Right atrium auricular region (tissue), 2 donors: ENCODE results near the gene CAMTA2. TPM values are rescaled to one million over a fixed set of nuclear protein-coding genes. Genes with fewer than 3 reads are reported as not detected.

Experiments
- DNase-seq: peaks from one replicate; pipeline ENCODE4 v3.0.0-alpha.2; 2019; ENCODE audit warnings: low spot score
- H3K27ac ChIP-seq, 2 donors: fragments of 200-600 bp; sonication (generic); 1 replicate in 1 of 2; 2 replicates in 1 of 2; pipeline ENCODE4 v1.5.1; 2016 to 2019
- H3K27me3 ChIP-seq, 2 donors: fragments of 200-600 bp; sonication (generic); one replicate each; pipeline versions ENCODE4 v1.5.1 to v1.6.0; 2017 to 2019
- H3K36me3 ChIP-seq: fragments of 200-600 bp; sonication (generic); one replicate; pipeline ENCODE4 v1.5.1; 2016
- H3K4me1 ChIP-seq, 2 donors: fragments of 200-600 bp; sonication (generic); one replicate each; pipeline versions ENCODE4 v1.5.1 to v1.6.0; 2017 to 2019
- H3K4me3 ChIP-seq, 2 donors: fragments of 200-600 bp; sonication (generic); 1 replicate in 1 of 2; 2 replicates in 1 of 2; pipeline ENCODE4 v1.5.1; 2017 to 2019; ENCODE audit warnings: mild to moderate bottlenecking in 1 of 2, moderate library complexity in 1 of 2
- H3K9me3 ChIP-seq, 2 donors: fragments of 200-600 bp; sonication (generic); one replicate each; pipeline ENCODE4 v1.5.1; 2019
- total RNA-seq, 2 donors: library from RNA; depleted of rRNA; stranded (reverse); fragments of >200 nt; gene quantifications; one replicate each; pipeline ENCODE4 v1.1.0, GENCODE V29; 2016
- TF ChIP-seq, protein P1 (sequence below), 2 donors: fragments of 200-600 bp; sonication (generic); IDR thresholded peaks; one replicate each; pipeline ENCODE4 v1.5.1; 2019; ENCODE audit warnings: antibody characterized with exemption in 2 of 2

CAMTA2 gene
- total RNA-seq, 2 donors from 2014 or later, result 20.3 to 24.7 TPM

DNA sequence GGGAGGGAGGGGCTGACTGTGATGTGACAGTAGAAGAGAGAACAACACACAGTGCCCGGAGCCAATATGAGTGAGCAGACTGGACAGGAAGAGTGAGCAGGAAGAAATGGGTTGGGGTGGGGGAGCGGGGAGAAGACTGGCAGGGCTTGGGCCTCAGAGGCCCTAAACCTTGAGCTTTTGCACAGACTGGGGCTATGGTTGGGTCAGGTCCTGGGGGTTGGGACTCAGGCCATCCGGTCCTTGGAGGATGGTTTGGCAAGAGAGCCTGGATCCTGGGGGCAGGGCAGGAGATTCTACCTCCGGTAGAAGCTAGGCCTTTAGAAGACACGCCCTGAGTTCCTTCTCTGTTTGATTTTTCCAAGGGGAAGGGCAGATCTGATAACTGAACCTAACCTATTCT lies 1.1 kb downstream of the CAMTA2 start:
- peaks cover 15% of the 10 kb centered on the region for H3K36me3 ChIP-seq
- peak overlapping the region; percentile 91 for H3K4me3 ChIP-seq
- TF ChIP-seq, protein P1, sequence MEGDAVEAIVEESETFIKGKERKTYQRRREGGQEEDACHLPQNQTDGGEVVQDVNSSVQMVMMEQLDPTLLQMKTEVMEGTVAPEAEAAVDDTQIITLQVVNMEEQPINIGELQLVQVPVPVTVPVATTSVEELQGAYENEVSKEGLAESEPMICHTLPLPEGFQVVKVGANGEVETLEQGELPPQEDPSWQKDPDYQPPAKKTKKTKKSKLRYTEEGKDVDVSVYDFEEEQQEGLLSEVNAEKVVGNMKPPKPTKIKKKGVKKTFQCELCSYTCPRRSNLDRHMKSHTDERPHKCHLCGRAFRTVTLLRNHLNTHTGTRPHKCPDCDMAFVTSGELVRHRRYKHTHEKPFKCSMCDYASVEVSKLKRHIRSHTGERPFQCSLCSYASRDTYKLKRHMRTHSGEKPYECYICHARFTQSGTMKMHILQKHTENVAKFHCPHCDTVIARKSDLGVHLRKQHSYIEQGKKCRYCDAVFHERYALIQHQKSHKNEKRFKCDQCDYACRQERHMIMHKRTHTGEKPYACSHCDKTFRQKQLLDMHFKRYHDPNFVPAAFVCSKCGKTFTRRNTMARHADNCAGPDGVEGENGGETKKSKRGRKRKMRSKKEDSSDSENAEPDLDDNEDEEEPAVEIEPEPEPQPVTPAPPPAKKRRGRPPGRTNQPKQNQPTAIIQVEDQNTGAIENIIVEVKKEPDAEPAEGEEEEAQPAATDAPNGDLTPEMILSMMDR (IDR thresholded peaks at IDR 0.05), result no peak
- no peaks in the 10 kb centered on the region for H3K9me3 ChIP-seq
- peak overlapping the region; percentile 96 to 97 for H3K27ac ChIP-seq
- no peaks in the 10 kb centered on the region for H3K27me3 ChIP-seq
- no peak for DNase-seq
- H3K4me1 ChIP-seq, result peaks cover 0 to 30% of the 10 kb centered on the region in 2 donors

- Histone ChIP-seq H3K36me3 (peaks cover 53% of the 10 kb centered on the region), H3K9me3 (no peaks in the 10 kb centered on the region), H3K4me3 (no peak overlapping the region), H3K27me3 (no peaks in the 10 kb centered on the region), H3K27ac (no peak overlapping the region), H3K4me1 (peaks cover 0 to 21% of the 10 kb centered on the region in 2 donors)
- DNase-seq, result no peak
- TF ChIP-seq, protein P1 (IDR thresholded peaks at IDR 0.05), result no peak
Observed at GRCh38 chr17:4982305-4982704, 5.2 kb downstream of the CAMTA2 start.

- H3K27me3 ChIP-seq, result no peaks in the 10 kb centered on the region
- no peaks in the 10 kb centered on the region for H3K9me3 ChIP-seq
- peaks cover 68% of the 10 kb centered on the region for H3K36me3 ChIP-seq
- H3K4me1 ChIP-seq, result peaks cover 0 to 7% of the 10 kb centered on the region in 2 donors
- H3K4me3 ChIP-seq, result no peak overlapping the region
- no peak overlapping the region for H3K27ac ChIP-seq
- no peak for DNase-seq
- TF ChIP-seq, protein P1 (IDR thresholded peaks at IDR 0.05), result peak; percentile 62 to 82
Observed at GRCh38 chr17:4980644-4981216, 6.7 kb downstream of the CAMTA2 start.

DNA sequence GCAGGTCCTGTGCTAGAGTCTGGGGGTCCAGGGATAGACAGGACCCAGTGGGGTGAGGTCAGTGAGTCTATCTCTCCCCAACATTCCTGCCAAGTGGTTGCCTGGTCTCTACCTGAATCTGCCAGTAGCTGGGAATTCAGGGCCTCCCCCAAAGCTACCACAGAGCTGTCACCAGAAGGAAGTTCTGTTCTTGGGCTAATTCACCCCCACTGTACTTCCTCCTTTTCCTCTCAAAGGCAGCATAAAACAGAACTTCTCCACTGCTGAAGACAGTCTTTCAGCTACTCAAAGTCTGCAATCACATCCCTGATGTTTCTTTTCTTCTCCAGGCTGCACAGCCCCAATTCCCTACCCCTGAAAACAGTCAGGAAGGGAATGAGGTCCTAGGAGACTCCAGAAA lies 8.7 kb downstream of the CAMTA2 start:
- H3K9me3 ChIP-seq, result no peaks in the 10 kb centered on the region
- TF ChIP-seq, protein P1 (IDR thresholded peaks at IDR 0.05), result no peak
- peaks cover 0 to 14% of the 10 kb centered on the region in 2 donors for H3K4me1 ChIP-seq
- no peak for DNase-seq
- no peaks in the 10 kb centered on the region for H3K27me3 ChIP-seq
- H3K27ac ChIP-seq, result no peak overlapping the region
- H3K36me3 ChIP-seq, result peaks cover 65% of the 10 kb centered on the region
- H3K4me3 ChIP-seq, result no peak overlapping the region

GRCh38 chr17:4974115-4974670 lies 13.3 kb downstream of the CAMTA2 start:
- peaks cover 0 to 32% of the 10 kb centered on the region in 2 donors for H3K4me1 ChIP-seq
- no peak for DNase-seq
- H3K36me3 ChIP-seq, result peaks cover 75% of the 10 kb centered on the region

More at GRCh38 chr17:4974115-4974670, 13.3 kb downstream of the CAMTA2 start:
- TF ChIP-seq, protein P1 (IDR thresholded peaks at IDR 0.05), result no peak
- Histone ChIP-seq H3K9me3 (no peaks in the 10 kb centered on the region), H3K4me3 (no peak overlapping the region), H3K27ac (peak overlapping the region; percentile 63 to 71), H3K27me3 (no peaks in the 10 kb centered on the region)
